ENCODE results near the gene PLP1. TPM values are rescaled to one million over a fixed set of nuclear protein-coding genes. Genes with fewer than 3 reads are reported as not detected.
"Not testable (repeated sequence)": the region's sequence is repeated elsewhere in the genome, so short reads cannot be mapped to it uniquely, and the experiment has no call there.

PLP1 gene
- total and polyA plus RNA-seq, 5 donors: 14.0 to 33.0 (median 25.9) TPM

- Histone ChIP-seq H3K9me3 (ENCODE audit: control insufficient read depth, low read length) (no peaks in the 10 kb centered on the region), H3K27ac (ENCODE audit: low read length) (no peak overlapping the region), H3K4me3 (ENCODE audit: low read length) (no peak overlapping the region), H3K27me3 (ENCODE audit: control insufficient read depth, insufficient read depth) (no peaks in the 10 kb centered on the region), H3K4me1 (ENCODE audit: control insufficient read depth, insufficient read depth, low read length) (no peaks in the 10 kb centered on the region)
- DNase-seq (no peak), ATAC-seq (no peak)
- 90% methylated on average over 2 of the region's 2 CpGs for WGBS
- intact Hi-C loops (cut with DNase I): no loop called here
Observed at GRCh38 chrX:103800318-103800717, 23.7 kb downstream of the PLP1 start.

GRCh38 chrX:103805860-103806259, 29.2 kb downstream of the PLP1 start:
- no peak for DNase-seq
- no peak overlapping the region for H3K27ac ChIP-seq (ENCODE audit: low read length)
- no peaks in the 10 kb centered on the region for H3K9me3 ChIP-seq (ENCODE audit: control insufficient read depth, low read length)
- ATAC-seq: no peak
- intact Hi-C loops (cut with DNase I): no loop called here
- H3K4me1 ChIP-seq (ENCODE audit: control insufficient read depth, insufficient read depth, low read length): no peaks in the 10 kb centered on the region
- no peaks in the 10 kb centered on the region for H3K27me3 ChIP-seq (ENCODE audit: control insufficient read depth, insufficient read depth)
- H3K4me3 ChIP-seq (ENCODE audit: low read length): no peak overlapping the region

GRCh38 chrX:103806862-103807474, 30.3 kb downstream of the PLP1 start:
- intact Hi-C loops (cut with DNase I): no loop called here
- Histone ChIP-seq H3K27ac (ENCODE audit: low read length) (no peak overlapping the region), H3K9me3 (ENCODE audit: control insufficient read depth, low read length) (no peaks in the 10 kb centered on the region), H3K27me3 (ENCODE audit: control insufficient read depth, insufficient read depth) (no peaks in the 10 kb centered on the region), H3K4me3 (ENCODE audit: low read length) (no peak overlapping the region), H3K4me1 (ENCODE audit: control insufficient read depth, insufficient read depth, low read length) (no peaks in the 10 kb centered on the region)
- DNase-seq (no peak), ATAC-seq (no peak)
- WGBS: 66% methylated on average over 4 of the region's 4 CpGs

- DNase-seq (no peak), ATAC-seq (no peak)
- Histone ChIP-seq H3K4me1 (ENCODE audit: control insufficient read depth, insufficient read depth, low read length) (no peaks in the 10 kb centered on the region), H3K4me3 (ENCODE audit: low read length) (no peak overlapping the region), H3K27me3 (ENCODE audit: control insufficient read depth, insufficient read depth) (no peaks in the 10 kb centered on the region), H3K27ac (ENCODE audit: low read length) (no peak overlapping the region), H3K9me3 (ENCODE audit: control insufficient read depth, low read length) (no peaks in the 10 kb centered on the region)
- 96% methylated on average over 3 of the region's 3 CpGs for WGBS
- intact Hi-C loops (cut with DNase I): loop anchor here (10.0 kb wide), 3 partner anchors 97 to 277 kb away; partner anchors contain the start of gene TMEM31 (in 1 of the 4)
Observed at GRCh38 chrX:103811858-103812257, 35.2 kb downstream of the PLP1 start.

GRCh38 chrX:103817101-103817500, 40.5 kb downstream of the PLP1 start:
- H3K9me3 ChIP-seq (ENCODE audit: control insufficient read depth, low read length); H3K4me3 ChIP-seq (ENCODE audit: low read length); ATAC-seq; H3K27me3 ChIP-seq (ENCODE audit: control insufficient read depth, insufficient read depth); H3K4me1 ChIP-seq (ENCODE audit: control insufficient read depth, insufficient read depth, low read length); DNase-seq; H3K27ac ChIP-seq (ENCODE audit: low read length): not testable (repeated sequence)
- intact Hi-C loops (cut with DNase I): loop anchor here (5.0 to 10.0 kb wide), 5 partner anchors 102 to 285 kb away; partner anchors contain the start of gene TMEM31 (in 1 of the 4)
- 52% methylated on average over 5 of the region's 5 CpGs for WGBS

- Histone ChIP-seq H3K9me3 (ENCODE audit: control insufficient read depth, low read length) (no peaks in the 10 kb centered on the region), H3K4me3 (ENCODE audit: low read length) (no peak overlapping the region), H3K4me1 (ENCODE audit: control insufficient read depth, insufficient read depth, low read length) (no peaks in the 10 kb centered on the region), H3K27ac (ENCODE audit: low read length) (no peak overlapping the region), H3K27me3 (ENCODE audit: control insufficient read depth, insufficient read depth) (no peaks in the 10 kb centered on the region)
- intact Hi-C loops (cut with DNase I): loop anchor here (5.0 to 10.0 kb wide), 5 partner anchors 103 to 285 kb away; partner anchors contain the start of gene TMEM31 (in 1 of the 4)
- no peak for DNase-seq
- 25% methylated on average over 5 of the region's 5 CpGs for WGBS
- ATAC-seq: no peak
Observed at GRCh38 chrX:103817502-103817901, 40.9 kb downstream of the PLP1 start.

GRCh38 chrX:103818842-103819619, 42.4 kb downstream of the PLP1 start:
- Histone ChIP-seq H3K27me3 (ENCODE audit: control insufficient read depth, insufficient read depth) (no peaks in the 10 kb centered on the region), H3K4me1 (ENCODE audit: control insufficient read depth, insufficient read depth, low read length) (no peaks in the 10 kb centered on the region), H3K9me3 (ENCODE audit: control insufficient read depth, low read length) (no peaks in the 10 kb centered on the region), H3K27ac (ENCODE audit: low read length) (no peak overlapping the region), H3K4me3 (ENCODE audit: low read length) (no peak overlapping the region)
- DNase-seq: no peak
- intact Hi-C loops (cut with DNase I): loop anchor here (5.0 to 10.0 kb wide), 5 partner anchors 104 to 287 kb away; partner anchors contain the start of gene TMEM31 (in 1 of the 4)
- 52% methylated on average over 7 of the region's 7 CpGs for WGBS
- ATAC-seq: peak; percentile 61 to 65

GRCh38 chrX:103820802-103821201, 44.2 kb downstream of the PLP1 start:
- not testable (repeated sequence) for H3K9me3 ChIP-seq (ENCODE audit: control insufficient read depth, low read length); H3K27ac ChIP-seq (ENCODE audit: low read length); H3K4me1 ChIP-seq (ENCODE audit: control insufficient read depth, insufficient read depth, low read length); ATAC-seq; H3K4me3 ChIP-seq (ENCODE audit: low read length); DNase-seq; H3K27me3 ChIP-seq (ENCODE audit: control insufficient read depth, insufficient read depth)
- 95% methylated on average over 6 of the region's 6 CpGs for WGBS
- intact Hi-C loops (cut with DNase I): loop anchor here in 1 of 4 donors (10.0 kb wide), 1 partner anchor 286 kb away; no protein-coding TSS in a partner anchor

GRCh38 chrX:103823591-103823990, 47.0 kb downstream of the PLP1 start:
- DNase-seq (no peak), ATAC-seq (no peak)
- H3K4me3 ChIP-seq (ENCODE audit: low read length): no peak overlapping the region
- no peak overlapping the region for H3K27ac ChIP-seq (ENCODE audit: low read length)
- H3K27me3 ChIP-seq (ENCODE audit: control insufficient read depth, insufficient read depth): no peaks in the 10 kb centered on the region
- H3K4me1 ChIP-seq (ENCODE audit: control insufficient read depth, insufficient read depth, low read length): no peaks in the 10 kb centered on the region
- intact Hi-C loops (cut with DNase I): loop anchor here in 1 of 4 donors (10.0 kb wide), 1 partner anchor 289 kb away; no protein-coding TSS in a partner anchor
- no peaks in the 10 kb centered on the region for H3K9me3 ChIP-seq (ENCODE audit: control insufficient read depth, low read length)

- no peak overlapping the region for H3K4me3 ChIP-seq (ENCODE audit: low read length)
- WGBS: 67% methylated on average over 1 of the region's 1 CpG
- no peaks in the 10 kb centered on the region for H3K27me3 ChIP-seq (ENCODE audit: control insufficient read depth, insufficient read depth)
- intact Hi-C loops (cut with DNase I): loop anchor here in 1 of 4 donors (10.0 kb wide), 1 partner anchor 291 kb away; no protein-coding TSS in a partner anchor
- DNase-seq (no peak), ATAC-seq (no peak)
- no peaks in the 10 kb centered on the region for H3K4me1 ChIP-seq (ENCODE audit: control insufficient read depth, insufficient read depth, low read length)
- no peaks in the 10 kb centered on the region for H3K9me3 ChIP-seq (ENCODE audit: control insufficient read depth, low read length)
- no peak overlapping the region for H3K27ac ChIP-seq (ENCODE audit: low read length)
Observed at GRCh38 chrX:103825881-103826280, 49.2 kb downstream of the PLP1 start.

GRCh38 chrX:103828529-103828928, 51.9 kb downstream of the PLP1 start:
- intact Hi-C loops (cut with DNase I): loop anchor here in 1 of 4 donors (10.0 kb wide), 1 partner anchor 294 kb away; no protein-coding TSS in a partner anchor
- H3K4me3 ChIP-seq (ENCODE audit: low read length): no peak overlapping the region
- no peak overlapping the region for H3K27ac ChIP-seq (ENCODE audit: low read length)
- ATAC-seq (peak; percentile 44 to 55), DNase-seq (no peak)
- 26% methylated on average over 2 of the region's 2 CpGs for WGBS
- no peaks in the 10 kb centered on the region for H3K9me3 ChIP-seq (ENCODE audit: control insufficient read depth, low read length)
- H3K27me3 ChIP-seq (ENCODE audit: control insufficient read depth, insufficient read depth): no peaks in the 10 kb centered on the region
- no peaks in the 10 kb centered on the region for H3K4me1 ChIP-seq (ENCODE audit: control insufficient read depth, insufficient read depth, low read length)

All from right cardiac atrium (tissue), 5 donors.